Measurements from ENCODE around the gene HPCAL1. TPM values are rescaled to one million over a fixed set of nuclear protein-coding genes. Genes with fewer than 3 reads are reported as not detected.

Gene HPCAL1
- total RNA-seq, 1 experiment from 2014 or later, result 35.1 TPM

GRCh38 chr2:10473121-10473756, 170.5 kb downstream of the HPCAL1 start:
- no peak for DNase-seq
- Mint-ChIP-seq H3K9me3 (ENCODE audit: low read depth, unreplicated experiment) (no peaks in the 10 kb centered on the region), H3K27me3 (ENCODE audit: unreplicated experiment) (peaks cover 30% of the 10 kb centered on the region), H3K36me3 (ENCODE audit: insufficient read depth, unreplicated experiment) (no peaks in the 10 kb centered on the region), H3K4me3 (ENCODE audit: low read depth, unreplicated experiment) (no peak overlapping the region), H3K4me1 (ENCODE audit: low read depth, unreplicated experiment) (no peaks in the 10 kb centered on the region), H3K27ac (ENCODE audit: unreplicated experiment) (no peak overlapping the region)
- TF ChIP-seq CTCF (IDR thresholded peaks at IDR 0.05; ENCODE audit: unreplicated experiment), result no peak
- CTCF ChIA-PET, result interaction anchor here (0.8 kb wide), 1 partner anchor 64 kb away, joined by 3 read pairs; no protein-coding TSS in a partner anchor
- intact Hi-C loops (cut with micrococcal nuclease; ENCODE audit: unreplicated experiment), result no loop called here
- BruUV-seq (replicated peaks), result no TSS peak

GRCh38 chr2:10475221-10475722, 172.6 kb downstream of the HPCAL1 start:
- Mint-ChIP-seq H3K9me3 (ENCODE audit: low read depth, unreplicated experiment) (no peaks in the 10 kb centered on the region), H3K36me3 (ENCODE audit: insufficient read depth, unreplicated experiment) (no peaks in the 10 kb centered on the region), H3K27ac (ENCODE audit: unreplicated experiment) (no peak overlapping the region), H3K4me3 (ENCODE audit: low read depth, unreplicated experiment) (no peak overlapping the region), H3K27me3 (ENCODE audit: unreplicated experiment) (peaks cover 22% of the 10 kb centered on the region), H3K4me1 (ENCODE audit: low read depth, unreplicated experiment) (no peaks in the 10 kb centered on the region)
- CTCF ChIA-PET, result no interaction called here
- intact Hi-C loops (cut with micrococcal nuclease; ENCODE audit: unreplicated experiment), result no loop called here
- BruUV-seq (replicated peaks), result no TSS peak
- no peak for DNase-seq
- TF ChIP-seq CTCF (IDR thresholded peaks at IDR 0.05; ENCODE audit: unreplicated experiment), result no peak

GRCh38 chr2:10475811-10476660, 173.3 kb downstream of the HPCAL1 start:
- DNase-seq, result no peak
- BruUV-seq (replicated peaks), result no TSS peak
- intact Hi-C loops (cut with micrococcal nuclease; ENCODE audit: unreplicated experiment), result no loop called here
- Mint-ChIP-seq H3K27me3 (ENCODE audit: unreplicated experiment) (peaks cover 23% of the 10 kb centered on the region), H3K4me3 (ENCODE audit: low read depth, unreplicated experiment) (no peak overlapping the region), H3K27ac (ENCODE audit: unreplicated experiment) (no peak overlapping the region), H3K9me3 (ENCODE audit: low read depth, unreplicated experiment) (no peaks in the 10 kb centered on the region), H3K4me1 (ENCODE audit: low read depth, unreplicated experiment) (no peaks in the 10 kb centered on the region), H3K36me3 (ENCODE audit: insufficient read depth, unreplicated experiment) (no peaks in the 10 kb centered on the region)
- TF ChIP-seq CTCF (IDR thresholded peaks at IDR 0.05; ENCODE audit: unreplicated experiment), result no peak
- CTCF ChIA-PET, result no interaction called here

- Mint-ChIP-seq H3K9me3 (ENCODE audit: low read depth, unreplicated experiment) (no peaks in the 10 kb centered on the region), H3K4me3 (ENCODE audit: low read depth, unreplicated experiment) (no peak overlapping the region), H3K36me3 (ENCODE audit: insufficient read depth, unreplicated experiment) (no peaks in the 10 kb centered on the region), H3K27me3 (ENCODE audit: unreplicated experiment) (peaks cover 32% of the 10 kb centered on the region), H3K27ac (ENCODE audit: unreplicated experiment) (no peak overlapping the region), H3K4me1 (ENCODE audit: low read depth, unreplicated experiment) (no peaks in the 10 kb centered on the region)
- DNase-seq, result no peak
- intact Hi-C loops (cut with micrococcal nuclease; ENCODE audit: unreplicated experiment), result no loop called here
- CTCF ChIA-PET, result no interaction called here
- TF ChIP-seq CTCF (IDR thresholded peaks at IDR 0.05; ENCODE audit: unreplicated experiment), result no peak
- BruUV-seq (replicated peaks), result no TSS peak
Observed at GRCh38 chr2:10476723-10477442, 174.2 kb downstream of the HPCAL1 start.

Other genes with a start within 250 kb of the HPCAL1 start
- 4.8 and 10.0 TPM in 2 replicates for gene CYS1, start 222.5 kb upstream of the HPCAL1 start, total RNA-seq (2022)
- 154 and 168 TPM in 2 replicates for gene RRM2, start 180.2 kb upstream of the HPCAL1 start, total RNA-seq (2022)
- 78.4 and 85.7 TPM in 2 replicates for gene ODC1, start 145.4 kb downstream of the HPCAL1 start, total RNA-seq (2022)